Renal pelvis (tissue), 12 donors: Measurements from ENCODE around the gene RNF212. TPM values are rescaled to one million over a fixed set of nuclear protein-coding genes. Genes with fewer than 3 reads are reported as not detected.
A peak's percentile ranks its signal among the peaks of the same experiment; 100 is the strongest.
"Not testable (repeated sequence)": the region's sequence is repeated elsewhere in the genome, so short reads cannot be mapped to it uniquely, and the experiment has no call there.

Source experiments
- DNase-seq: peaks from one replicate; pipeline ENCODE4 v3.0.0-alpha.2; 2013
- long read RNA-seq, 16 experiments: transcript quantifications; one replicate each; lab custom pipeline, GENCODE V29; 2026
- polyA plus RNA-seq, 3 donors: library from polyadenylated mRNA; unstranded; fragments of 120-200 nt; gene quantifications; one replicate each; pipeline ENCODE4 v1.2.1, GENCODE V29; 2013; ENCODE audit not compliant: insufficient read length in 3 of 3

Gene RNF212, protein sequence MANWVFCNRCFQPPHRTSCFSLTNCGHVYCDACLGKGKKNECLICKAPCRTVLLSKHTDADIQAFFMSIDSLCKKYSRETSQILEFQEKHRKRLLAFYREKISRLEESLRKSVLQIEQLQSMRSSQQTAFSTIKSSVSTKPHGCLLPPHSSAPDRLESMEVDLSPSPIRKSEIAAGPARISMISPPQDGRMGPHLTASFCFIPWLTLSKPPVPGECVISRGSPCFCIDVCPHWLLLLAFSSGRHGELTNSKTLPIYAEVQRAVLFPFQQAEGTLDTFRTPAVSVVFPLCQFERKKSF
- polyA plus RNA-seq: 10 to 100 TPM in 2 of 3 donors, 1 to 10 TPM in 1; 9.1 to 19.8 (median 18.7) TPM
- long read RNA-seq, donor 1, partial matches to known transcripts: 0 of 1 reads
- long read RNA-seq, donor 1, other reads (novel, unspliced or antisense): 0 of 1 reads
- long read RNA-seq, donor 2: 0 reads
- long read RNA-seq, donor 3, partial matches to known transcripts: 0 of 1 reads
- long read RNA-seq, donor 3, other reads (novel, unspliced or antisense): 0 of 1 reads
- long read RNA-seq, donor 4: 0 reads
- long read RNA-seq, donor 5: 0 reads
- long read RNA-seq, donor 6: 0 reads
- long read RNA-seq, donor 7: 0 reads
- long read RNA-seq, donor 8, partial matches to known transcripts: 0 of 1 reads
- long read RNA-seq, donor 8, other reads (novel, unspliced or antisense): 0 of 1 reads
- long read RNA-seq, donor 9, partial matches to known transcripts: 0 of 1 reads
- long read RNA-seq, donor 9, other reads (novel, unspliced or antisense): 0 of 1 reads
- long read RNA-seq, donor 10, partial matches to known transcripts: 0 of 2 reads
- long read RNA-seq, donor 10, other reads (novel, unspliced or antisense): 0 of 2 reads
- long read RNA-seq, donor 11, partial matches to known transcripts: 0 of 1 reads
- long read RNA-seq, donor 11, other reads (novel, unspliced or antisense): 0 of 1 reads
- long read RNA-seq, donor 12, partial matches to known transcripts: 0 of 1 reads
- long read RNA-seq, donor 12, other reads (novel, unspliced or antisense): 0 of 1 reads
- long read RNA-seq, donor 13: 0 reads
- long read RNA-seq, donor 14: 0 reads
- long read RNA-seq, donor 15, partial matches to known transcripts: 0 of 1 reads
- long read RNA-seq, donor 15, other reads (novel, unspliced or antisense): 0 of 1 reads
- long read RNA-seq, donor 16, partial matches to known transcripts: 0 of 2 reads
- long read RNA-seq, donor 16, other reads (novel, unspliced or antisense): 0 of 2 reads

DNA sequence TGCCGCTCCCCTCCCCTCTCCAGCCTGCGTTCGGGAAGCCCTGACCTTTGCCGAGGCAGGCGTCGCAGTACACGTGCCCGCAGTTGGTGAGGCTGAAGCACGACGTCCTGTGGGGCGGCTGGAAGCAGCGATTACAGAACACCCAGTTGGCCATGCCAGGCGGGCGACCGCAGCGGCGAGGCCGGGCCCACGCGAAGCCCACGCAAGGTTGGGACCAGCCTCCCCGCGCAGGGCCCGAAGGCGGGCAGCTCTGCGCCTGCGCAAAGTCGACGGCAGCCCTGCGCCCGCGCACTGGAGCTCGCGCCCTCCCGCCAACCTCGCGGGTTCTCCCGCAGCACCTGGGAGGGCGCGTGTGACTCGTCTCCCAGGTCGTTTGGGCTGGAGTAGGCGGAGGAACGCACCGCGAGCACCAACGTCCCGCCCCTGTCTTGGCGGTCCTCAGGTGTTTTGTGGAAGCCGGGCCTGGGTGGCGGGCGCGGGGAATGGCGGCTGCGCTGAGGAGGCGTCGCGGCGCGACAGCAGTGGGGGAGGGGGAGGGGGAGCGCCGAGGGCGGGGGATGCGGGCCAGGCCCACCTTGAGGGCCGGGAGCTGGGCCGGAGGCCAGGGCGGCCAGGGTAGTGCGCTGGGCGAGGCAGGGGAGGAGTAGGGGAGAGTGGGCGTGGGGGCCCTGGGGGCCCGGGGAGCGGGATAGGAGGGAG, at the start of gene RNF212:
Gene RNF212 (minus strand): TSS at position 254 of the 699 bp plus-strand sequence. CDS start 100 bp downstream, at position 154.
- peak; percentile 31 for DNase-seq

DNA sequence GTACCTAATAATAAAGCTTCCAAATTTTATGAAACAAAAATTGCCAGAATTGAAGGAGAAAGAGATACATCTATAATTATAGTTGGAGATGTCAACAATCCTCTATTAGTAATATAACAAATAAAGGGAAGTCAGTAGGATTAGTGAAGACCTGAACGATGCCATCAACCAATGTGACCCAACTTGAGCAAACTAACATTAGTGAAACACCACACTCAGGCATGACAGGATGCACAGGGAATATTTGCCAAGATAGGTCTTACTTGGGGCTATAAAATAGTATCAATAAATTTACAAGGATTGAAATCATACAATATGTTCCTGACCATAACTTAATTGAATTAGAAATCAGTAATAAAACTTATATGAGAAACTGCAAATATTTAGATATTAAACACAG, 47.0 kb upstream of the RNF212 start:
- no peak for DNase-seq

DNA sequence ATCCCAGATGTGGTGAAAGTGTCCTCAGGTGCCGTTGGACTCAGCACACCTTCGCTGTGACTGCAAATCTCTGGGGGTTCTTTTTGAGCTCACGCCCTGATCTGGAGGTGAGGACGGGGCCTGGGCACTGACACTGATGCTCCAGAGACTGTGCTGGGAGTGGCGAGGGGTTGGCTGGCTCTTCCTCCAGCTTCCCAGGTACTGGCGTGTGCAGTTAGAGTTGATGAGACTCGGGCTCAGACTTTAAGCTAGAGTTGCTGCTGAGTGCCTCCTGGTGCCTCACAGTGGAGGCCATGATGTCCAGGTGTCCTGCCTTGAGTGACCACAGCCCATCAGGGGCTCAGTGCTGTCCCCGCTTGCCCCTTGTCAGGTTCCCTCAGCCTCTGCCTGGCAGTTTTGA, 42.7 kb upstream of the RNF212 start:
- no peak for DNase-seq

DNA sequence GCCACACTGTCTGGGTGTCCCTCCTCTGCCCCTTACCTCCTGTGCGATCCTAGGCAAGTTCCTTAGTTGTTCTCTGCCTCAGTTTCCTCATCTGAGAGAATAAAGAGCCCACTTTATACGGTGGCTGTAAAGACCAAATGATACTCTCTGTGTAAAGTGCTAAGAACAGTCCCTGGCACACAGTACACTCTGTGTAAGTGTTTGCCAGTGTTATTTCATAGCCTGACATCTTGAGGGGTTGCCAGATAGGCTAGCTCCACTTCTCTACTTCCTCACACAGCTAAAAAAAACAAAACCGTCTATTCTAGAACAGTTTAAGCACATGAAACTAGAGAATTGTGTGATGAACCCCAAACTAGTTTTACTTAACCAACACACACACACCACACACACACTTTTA, 42.0 kb upstream of the RNF212 start:
- DNase-seq: no peak

DNA sequence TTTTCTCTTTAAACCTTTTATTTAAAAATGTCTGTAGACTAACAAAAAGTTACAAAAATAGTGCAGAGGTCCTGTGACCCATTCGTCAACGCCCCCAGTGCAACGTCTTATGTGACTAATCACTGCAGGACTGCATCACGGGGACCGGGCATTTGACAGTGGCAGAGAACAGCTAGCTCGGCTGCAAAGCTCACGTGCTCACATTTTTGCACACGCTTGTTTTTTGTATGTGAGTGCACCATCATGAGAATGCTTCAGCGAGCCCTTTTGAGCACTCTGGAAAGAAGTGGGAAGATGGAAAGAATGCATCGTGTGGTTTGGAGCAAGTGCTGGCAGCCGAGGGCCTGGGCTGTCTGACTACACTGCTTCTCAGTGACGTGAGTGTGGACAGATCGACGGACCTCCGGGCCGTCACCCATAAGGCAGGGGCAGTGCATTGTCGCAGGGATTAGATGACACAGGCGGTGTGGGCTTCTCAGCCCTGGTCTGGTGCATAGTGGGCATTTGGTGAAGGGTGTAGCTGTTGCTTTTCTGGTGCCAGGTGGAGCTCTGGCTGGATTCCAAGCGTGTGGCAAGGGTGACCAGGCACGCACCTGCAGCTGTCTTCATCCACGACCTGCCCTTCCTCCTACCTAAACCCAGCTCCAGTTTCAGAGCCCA, 41.3 kb upstream of the RNF212 start:
- DNase-seq: no peak

DNA sequence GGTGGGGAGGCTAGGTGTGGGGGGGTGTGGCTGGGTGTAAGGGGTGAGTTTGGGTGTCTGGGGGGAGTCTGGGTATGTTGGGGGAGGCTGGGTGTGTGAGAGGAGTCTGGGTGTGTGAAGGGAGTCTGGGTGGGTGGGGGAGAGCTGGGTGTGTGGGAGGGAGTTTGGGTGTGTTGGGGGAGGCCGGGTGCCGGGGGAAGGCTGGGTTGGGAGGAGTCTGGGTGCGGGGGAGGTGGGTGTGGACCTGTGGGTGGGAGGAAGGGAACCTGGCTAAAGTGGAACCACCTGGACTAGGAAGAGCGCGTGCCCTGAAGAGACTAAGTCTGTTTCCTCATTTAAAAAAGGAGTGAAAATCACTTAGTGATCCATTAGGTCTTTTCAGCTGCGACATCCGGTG, 40.8 kb upstream of the RNF212 start:
- no peak for DNase-seq

DNA sequence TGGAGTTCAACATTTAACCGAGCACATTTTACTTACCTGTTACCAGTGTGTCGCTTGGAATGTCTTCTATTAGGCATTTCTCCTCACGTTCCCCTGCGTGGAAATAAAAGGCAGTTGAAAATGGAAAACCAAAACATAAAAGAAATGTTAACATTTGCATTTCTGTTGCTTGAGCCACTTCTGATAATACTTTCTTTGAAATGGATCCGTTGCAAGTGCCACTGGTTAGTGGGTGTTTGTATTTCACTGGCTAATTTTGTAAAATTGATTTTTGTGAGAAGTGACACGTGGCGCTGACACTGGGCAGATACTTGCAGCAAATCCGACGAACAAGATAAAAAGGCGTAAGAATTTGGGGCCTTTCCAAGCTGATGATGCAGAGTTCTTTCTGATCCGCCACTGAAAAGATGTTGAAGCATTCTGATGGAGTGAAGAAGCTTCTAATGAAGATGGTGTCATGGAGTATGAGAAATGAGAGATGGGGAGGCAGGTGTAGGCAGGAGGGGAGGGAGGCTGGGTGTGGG, 40.3 kb upstream of the RNF212 start:
- DNase-seq: no peak

DNA sequence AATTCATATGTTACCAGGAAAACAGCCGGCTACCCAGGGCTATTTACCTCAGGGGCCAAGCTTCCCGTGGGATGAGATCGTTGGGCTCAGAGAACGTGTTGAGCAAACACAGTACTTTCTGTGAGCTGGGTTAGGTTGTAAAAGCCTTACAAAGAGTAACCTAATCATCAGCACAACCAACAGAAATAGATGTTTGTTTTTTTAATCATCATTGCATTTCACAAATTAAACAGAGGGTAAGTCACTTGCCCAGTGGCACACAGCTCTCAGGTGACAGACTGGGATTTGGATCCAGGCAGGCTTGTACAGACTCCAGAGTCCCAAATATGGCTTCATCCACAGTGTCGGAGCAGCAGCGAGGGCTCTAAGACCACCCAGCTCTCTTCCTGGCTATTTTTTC, 38.9 kb upstream of the RNF212 start:
- no peak for DNase-seq

DNA sequence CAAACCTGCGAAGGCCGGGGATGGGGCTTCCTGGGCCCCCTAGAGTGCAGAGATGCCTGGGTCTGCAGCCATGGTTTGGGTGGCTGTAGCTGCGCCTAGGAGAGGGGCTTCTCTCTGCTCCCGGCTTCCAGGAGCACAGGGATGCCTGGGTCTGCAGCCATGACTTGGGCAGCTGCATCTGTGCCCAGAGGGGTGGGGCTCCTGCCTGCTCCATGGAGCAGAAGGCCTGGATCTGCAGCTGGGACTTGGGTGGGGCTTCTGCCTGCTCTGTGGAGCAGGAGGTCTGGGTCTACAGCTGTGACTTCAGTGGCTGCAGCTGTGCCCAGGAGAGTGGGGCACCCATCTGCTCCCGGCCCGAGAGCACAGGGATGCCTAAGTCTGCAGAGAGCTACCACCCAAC, 38.2 kb upstream of the RNF212 start:
- DNase-seq: no peak

DNA sequence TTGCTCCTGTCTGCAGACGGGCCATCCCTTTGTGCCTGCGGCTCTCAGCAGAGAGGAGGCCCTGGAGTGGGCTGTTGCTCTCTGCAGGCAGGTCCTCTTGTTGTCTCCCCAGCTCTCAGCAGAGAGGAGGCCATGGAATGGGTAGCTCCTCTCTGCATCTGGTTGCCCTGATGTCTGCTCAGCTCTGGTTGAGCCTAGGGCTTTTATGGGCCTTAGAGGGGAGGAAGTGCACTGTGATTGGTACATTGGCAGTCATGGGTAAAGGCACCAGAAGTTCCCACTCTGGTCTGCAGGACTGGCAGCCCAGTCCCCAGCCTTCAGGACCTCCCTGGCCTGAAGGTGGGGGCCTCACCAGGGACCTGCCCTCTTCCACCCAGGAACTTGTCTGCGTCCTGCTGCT, 37.5 kb upstream of the RNF212 start:
- DNase-seq: no peak

DNA sequence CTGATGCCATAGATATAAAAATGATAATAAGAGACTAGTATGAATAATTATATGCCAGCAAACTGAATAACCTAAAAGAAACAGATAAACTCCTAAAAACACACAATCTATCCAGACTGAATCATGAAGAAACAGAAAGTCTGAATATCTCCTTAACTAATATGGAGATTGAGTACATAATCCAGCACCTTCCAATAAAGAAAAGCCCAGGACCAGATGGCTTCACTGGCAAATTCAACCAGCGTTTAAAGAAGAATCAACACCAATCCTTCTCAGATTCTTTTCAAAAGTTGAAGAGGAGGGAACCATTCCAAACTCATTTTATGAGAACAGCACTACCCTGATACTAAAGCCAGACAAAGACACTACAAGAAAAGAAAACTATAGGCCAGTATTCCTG, 26.5 kb upstream of the RNF212 start:
- no peak for DNase-seq

DNA sequence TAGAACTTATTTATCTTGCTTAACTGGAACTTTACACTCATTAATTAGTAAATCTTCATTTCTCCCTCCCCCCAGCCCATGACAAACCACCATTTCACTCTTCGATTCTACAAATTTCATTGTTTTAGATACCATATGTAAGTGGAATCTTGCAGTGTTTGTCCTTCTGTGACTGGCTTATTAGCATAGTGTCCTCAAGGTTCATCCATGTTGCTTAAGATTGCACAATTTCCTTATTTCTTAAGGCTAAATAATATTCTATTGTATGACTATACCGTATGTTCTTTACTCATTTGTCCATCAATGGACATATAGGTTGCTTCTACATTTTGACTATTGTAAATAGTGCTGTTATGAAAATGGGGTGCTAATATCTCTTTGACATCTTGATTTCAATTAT, 24.5 kb upstream of the RNF212 start:
- no peak for DNase-seq

DNA sequence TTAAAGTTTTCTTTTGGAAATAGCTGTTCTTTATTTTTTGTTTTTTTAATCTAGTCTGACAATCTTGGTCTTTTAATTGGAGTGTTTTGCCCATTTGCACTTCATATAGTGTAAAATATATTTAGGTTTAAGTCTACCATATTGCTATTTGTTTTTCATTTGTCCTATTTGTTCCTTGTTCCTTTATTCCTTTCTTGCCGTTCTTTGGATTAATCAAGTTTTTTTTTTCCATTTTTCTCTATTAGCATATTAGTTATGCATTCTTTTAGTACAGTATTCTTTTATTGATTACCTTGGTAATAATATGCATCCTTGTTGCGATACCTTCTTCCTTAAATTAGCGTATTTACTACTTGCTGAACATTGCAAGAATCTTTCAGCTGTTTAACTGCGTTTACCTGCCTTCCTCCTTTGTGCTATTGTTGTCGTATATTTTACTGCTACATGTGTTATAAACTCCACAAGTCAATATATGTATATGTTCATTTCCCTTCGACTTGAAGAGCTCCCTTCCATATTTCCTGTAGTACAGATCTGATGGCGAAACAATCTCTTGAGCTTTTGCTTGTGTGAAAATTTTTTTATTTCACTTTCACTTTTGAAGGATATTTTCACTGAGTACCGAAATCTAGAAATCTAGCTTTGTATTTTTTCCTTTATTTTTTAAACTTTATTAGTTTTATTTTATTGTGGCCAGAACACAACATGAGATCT, 23.9 kb upstream of the RNF212 start:
- no peak for DNase-seq

DNA sequence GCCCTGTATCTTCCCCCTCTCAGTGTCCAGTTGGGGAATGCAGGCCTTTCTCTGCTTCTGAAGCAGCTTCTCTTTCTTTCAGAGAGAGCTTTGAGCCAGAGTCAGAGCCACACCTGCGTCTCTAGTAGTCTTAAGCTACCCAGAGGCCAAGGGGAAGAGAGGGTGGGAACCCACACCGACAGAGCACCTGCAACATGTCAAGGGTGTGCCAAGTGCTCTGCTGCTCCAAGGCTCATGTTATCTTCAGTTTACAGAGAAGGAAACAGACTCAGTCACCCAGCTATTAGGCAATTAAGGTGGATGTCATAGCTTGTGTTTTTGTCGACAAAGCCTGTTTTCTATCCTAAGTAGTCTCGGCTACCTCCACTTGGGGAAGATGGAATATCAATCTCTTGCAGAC, 22.7 kb upstream of the RNF212 start:
- no peak for DNase-seq

DNA sequence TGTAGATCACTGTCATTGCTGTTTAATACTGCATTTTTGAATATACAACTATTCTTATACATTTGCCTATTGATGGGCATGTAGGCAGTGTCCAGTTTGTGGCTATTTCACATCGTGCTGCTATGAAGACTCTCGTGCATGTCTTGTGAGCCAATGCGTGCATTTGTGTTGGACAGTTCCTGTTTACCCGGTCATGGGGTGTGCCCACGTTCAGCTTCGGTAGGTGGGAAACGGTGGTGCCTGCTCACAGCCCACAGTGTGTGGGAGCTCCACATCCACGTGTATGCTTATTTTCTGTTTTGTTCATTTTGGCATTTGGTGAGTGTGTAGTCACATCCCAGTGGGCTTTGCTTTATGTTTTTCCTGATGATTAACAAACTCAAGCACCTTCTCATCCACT, 19.7 kb upstream of the RNF212 start:
- no peak for DNase-seq

DNA sequence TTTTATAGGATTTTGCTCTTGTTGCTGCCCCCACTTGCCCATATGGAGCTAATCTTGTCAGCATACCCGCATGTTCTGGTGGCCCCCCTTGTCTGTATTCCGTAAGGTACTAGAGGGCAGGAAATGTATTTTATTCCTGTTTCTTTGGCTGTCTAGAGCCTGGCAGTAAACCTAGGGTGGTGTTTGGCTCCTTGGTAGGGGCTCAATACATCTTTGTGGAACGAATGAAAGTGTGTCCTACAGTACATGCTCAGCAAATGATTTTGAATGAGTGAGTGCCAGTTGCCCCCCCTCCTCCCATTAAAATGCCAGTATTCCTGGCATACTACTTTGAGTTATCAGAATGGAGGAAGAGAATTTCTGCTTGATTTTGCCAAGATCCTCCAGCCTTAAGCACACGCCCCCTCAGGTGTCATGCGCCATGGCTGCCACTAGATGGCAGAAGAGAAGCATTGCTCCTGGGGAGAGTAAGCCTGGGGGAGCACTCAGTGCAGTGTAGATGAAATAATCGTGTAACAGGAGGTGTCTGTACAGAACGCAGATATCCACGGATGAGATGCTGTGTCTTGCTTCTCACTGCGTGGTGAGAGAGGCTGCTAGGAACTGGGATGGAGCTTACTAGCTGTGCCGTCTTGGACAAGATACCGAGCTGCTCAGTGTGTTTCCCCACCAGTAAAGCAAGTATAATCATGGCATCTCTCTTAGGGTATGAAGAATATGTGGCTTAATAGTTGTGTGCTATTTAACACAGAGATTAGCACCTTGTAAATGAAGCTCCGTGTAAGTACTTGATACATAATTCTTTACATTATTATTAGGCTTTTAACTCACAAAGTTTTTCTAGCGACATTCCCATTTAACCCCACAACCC, 17.2 kb upstream of the RNF212 start:
- DNase-seq: peak; percentile 70

DNA sequence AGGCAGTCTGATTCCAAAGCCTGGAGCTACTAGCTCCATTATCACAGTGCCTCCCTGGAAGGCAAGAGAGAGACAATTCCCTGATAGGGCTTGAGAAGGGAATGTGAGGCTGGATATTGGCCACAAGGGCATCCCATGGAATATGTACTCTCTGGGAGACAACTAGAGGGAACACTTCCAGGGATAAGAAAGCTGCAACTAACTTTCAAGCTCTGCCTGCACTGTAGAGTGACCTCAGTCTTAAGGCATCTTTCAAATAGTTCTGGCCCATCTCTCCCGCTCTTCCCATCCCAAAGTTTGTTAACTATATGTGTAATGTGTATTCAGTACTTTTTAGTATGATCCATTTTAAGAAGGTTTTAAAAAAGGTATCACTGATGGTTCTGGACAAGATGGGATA, 13.1 kb upstream of the RNF212 start:
- DNase-seq: no peak

DNA sequence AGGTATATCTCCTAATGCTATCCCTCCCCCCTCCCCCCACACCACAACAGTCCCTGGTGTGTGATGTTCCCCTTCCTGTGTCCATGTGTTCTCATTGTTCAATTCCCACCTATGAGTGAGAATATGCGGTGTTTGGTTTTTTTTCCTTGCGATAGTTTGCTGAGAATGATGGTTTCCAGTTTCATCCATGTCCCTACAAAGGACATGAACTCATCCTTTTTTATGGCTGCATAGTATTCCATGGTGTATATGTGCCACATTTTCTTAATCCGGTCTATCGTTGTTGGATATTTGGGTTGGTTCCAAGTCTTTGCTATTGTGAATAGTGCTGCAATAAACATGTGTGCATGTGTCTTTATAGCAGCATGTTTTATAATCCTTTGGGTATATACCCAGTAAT, 12.1 kb upstream of the RNF212 start:
- not testable (repeated sequence) for DNase-seq

DNA sequence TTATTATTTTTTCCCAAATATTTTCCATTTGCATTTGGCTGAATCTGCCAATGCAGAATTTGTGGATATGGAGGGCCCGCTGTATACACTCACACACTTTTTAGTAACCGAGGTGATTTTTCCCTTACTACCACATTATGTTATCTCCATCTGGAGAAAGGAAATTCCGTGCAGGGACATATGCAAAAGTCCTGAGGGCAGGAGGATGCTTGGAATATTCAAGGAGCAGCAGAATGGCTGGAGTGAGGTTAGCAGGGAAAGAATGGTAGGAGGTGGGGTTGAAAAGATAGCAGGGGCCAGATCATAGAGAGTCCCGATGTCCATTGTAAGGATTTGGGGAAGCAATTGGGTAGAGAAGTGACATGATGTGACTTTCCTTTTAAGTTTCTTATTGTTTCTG, 11.5 kb upstream of the RNF212 start:
- DNase-seq: no peak
